Lower leg skin (tissue), 4 donors: ENCODE data around the gene APLF. TPM values are rescaled to one million over a fixed set of nuclear protein-coding genes. Genes with fewer than 3 reads are reported as not detected.

Experiments used
- DNase-seq, 2 donors: peaks; one replicate each; pipeline ENCODE4 v3.0.0-alpha.2; 2019; ENCODE audit warnings: low spot score in 2 of 2
- H3K4me3 ChIP-seq: fragments of 200-600 bp; sonication (generic); 2 replicates; pipeline ENCODE4 v1.5.1; 2017; ENCODE audit warnings: mild to moderate bottlenecking, low read depth; ENCODE audit not compliant: poor library complexity, severe bottlenecking
- CTCF ChIP-seq, 3 donors: fragments of 450-650 bp; IDR thresholded peaks; one replicate each; pipeline ENCODE4 v1.5.1; 2016; ENCODE audit warnings: antibody characterized with exemption in 3 of 3, mild to moderate bottlenecking in 3 of 3, moderate library complexity in 2 of 3
- POLR2A ChIP-seq, 2 donors: fragments of 450-650 bp; IDR thresholded peaks; one replicate each; pipeline ENCODE4 v1.6.1; 2016 to 2017; ENCODE audit warnings: antibody characterized with exemption in 2 of 2, mild to moderate bottlenecking in 1 of 2, moderate library complexity in 1 of 2
- WGBS, 2 donors: methylation state at CpG; one replicate each; pipeline ENCODE4 v1.1.5; 2018; 5-methylcytosine and 5-hydroxymethylcytosine counted together
- intact Hi-C: fragments of 100-400 bp; cut with DNase I; formaldehyde crosslinking; loops from one replicate; pipeline ENCODE4 v1.15.0; 2023; ENCODE audit warnings: low total_unique reads
- total RNA-seq, 4 donors: library from RNA; depleted of rRNA; stranded (reverse); fragments of >200 nt; gene quantifications; one replicate each; pipeline ENCODE4 v1.1.0, GENCODE V29; 2016

APLF gene
- total RNA-seq, 4 donors from 2014 or later: 7.5 to 12.9 (median 9.5) TPM

- no peak for TF ChIP-seq CTCF (IDR thresholded peaks at IDR 0.05)
- TF ChIP-seq POLR2A (IDR thresholded peaks at IDR 0.05): no peak
- DNase-seq: no peak
- intact Hi-C loops: no loop called here
- WGBS, 2 donors: 62 to 66% methylated on average over 2 of the region's 2 CpGs
- no peak overlapping the region for H3K4me3 ChIP-seq
These were observed 43.3 kb upstream of the APLF start for GRCh38 chr2:68423966-68424650.

DNA sequence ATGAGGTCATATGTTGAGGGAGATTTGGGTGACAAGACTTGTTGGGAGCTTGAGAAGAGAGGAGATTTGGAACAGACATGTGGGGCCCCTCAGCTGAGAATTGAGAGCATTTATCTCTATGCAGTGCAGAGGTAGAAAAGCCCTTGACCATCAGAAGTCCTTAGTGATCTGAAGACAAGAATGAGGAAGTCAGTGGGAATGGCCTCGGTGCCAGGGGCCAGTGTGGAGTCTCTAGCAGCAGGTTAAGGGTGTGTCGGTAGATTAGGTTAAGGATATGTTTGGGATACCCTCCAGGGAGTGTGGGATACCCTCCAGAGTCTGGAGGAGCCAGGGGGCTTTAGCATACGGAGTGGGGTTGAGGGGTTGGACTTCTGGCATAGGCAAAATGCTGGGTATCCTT lies 41.9 kb upstream of the APLF start:
- intact Hi-C loops: no loop called here
- WGBS, 2 donors: 69 to 77% methylated on average over 3 of the region's 3 CpGs
- DNase-seq: no peak
- H3K4me3 ChIP-seq: no peak overlapping the region
- no peak for TF ChIP-seq POLR2A (IDR thresholded peaks at IDR 0.05)
- TF ChIP-seq CTCF (IDR thresholded peaks at IDR 0.05): no peak

- TF ChIP-seq POLR2A (IDR thresholded peaks at IDR 0.05) (no peak), CTCF (IDR thresholded peaks at IDR 0.05) (no peak)
- intact Hi-C loops: no loop called here
- WGBS, 2 donors: 84 to 95% methylated on average over 1 of the region's 1 CpG
- no peak overlapping the region for H3K4me3 ChIP-seq
- DNase-seq: no peak
These were observed 40.9 kb upstream of the APLF start for GRCh38 chr2:68426446-68426845.

GRCh38 chr2:68426848-68427579 lies 40.4 kb upstream of the APLF start:
- TF ChIP-seq CTCF (IDR thresholded peaks at IDR 0.05): no peak
- no peak for TF ChIP-seq POLR2A (IDR thresholded peaks at IDR 0.05)
- no peak overlapping the region for H3K4me3 ChIP-seq
- DNase-seq: no peak
- intact Hi-C loops: no loop called here
- WGBS, 2 donors: 78 to 82% methylated on average over 10 of the region's 10 CpGs

- DNase-seq: no peak
- intact Hi-C loops: no loop called here
- TF ChIP-seq CTCF (IDR thresholded peaks at IDR 0.05) (no peak), POLR2A (IDR thresholded peaks at IDR 0.05) (no peak)
- WGBS, 2 donors: 67 to 69% methylated on average over 4 of the region's 4 CpGs
- no peak overlapping the region for H3K4me3 ChIP-seq
These were observed 39.3 kb upstream of the APLF start for GRCh38 chr2:68428126-68428525.
